Epidermal melanocyte (primary cell): Measurements from ENCODE around the gene MXI1.
A peak's percentile ranks its signal among the peaks of the same experiment; 100 is the strongest.

Experiments used
- DNase-seq: peaks from one replicate; pipeline ENCODE4 v3.0.0; 2011; ENCODE audit warnings: low spot score; ENCODE audit not compliant: insufficient read length

Gene MXI1

DNA sequence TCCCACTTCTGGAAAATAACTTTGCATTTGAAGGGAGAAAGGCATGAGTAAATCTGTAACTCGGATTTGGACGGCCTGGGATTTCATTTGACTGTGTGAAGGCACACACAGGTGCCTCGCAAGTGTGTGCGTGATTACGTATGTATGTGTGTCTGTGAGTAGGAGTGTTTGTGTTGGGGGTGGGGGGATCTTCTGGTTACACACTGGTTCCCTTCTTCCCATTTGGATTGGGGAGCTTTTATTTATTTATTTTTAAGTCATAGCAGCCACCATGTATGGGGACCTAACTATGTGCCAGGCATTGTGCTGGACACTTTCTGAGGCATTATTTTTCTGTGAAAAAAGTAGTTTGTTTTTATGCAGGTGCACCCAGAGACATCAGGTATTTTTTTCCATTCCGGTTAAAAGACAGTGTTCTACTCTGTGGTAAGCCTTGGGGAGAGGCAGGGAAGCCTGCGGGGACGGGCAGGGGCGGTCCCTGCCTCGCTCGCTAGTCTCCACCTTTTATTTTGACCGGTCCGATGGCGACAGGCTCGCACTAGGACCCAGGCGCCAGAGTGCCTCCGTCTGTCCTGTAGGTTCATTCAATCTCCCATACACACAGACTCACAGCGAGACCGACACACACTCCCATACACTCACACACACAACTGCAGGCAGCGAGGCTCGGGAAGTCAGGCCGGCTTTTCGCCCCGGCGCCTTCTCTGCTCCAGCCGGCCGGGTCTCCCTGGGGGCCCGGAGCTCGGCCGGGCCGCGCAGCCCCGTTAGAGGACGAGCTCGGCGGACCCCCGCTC lies at the start of gene MXI1:
MXI1 (plus strand) TSS at position 595 of the 794 bp plus-strand sequence. CDS start 204 bp downstream, outside the sequence.
- peak; percentile 79 for DNase-seq

GRCh38 chr10:110158051-110159005 lies 49.1 kb upstream of the MXI1 start:
- DNase-seq, result no peak

GRCh38 chr10:110160081-110160480 lies 47.3 kb upstream of the MXI1 start:
- no peak for DNase-seq

DNA sequence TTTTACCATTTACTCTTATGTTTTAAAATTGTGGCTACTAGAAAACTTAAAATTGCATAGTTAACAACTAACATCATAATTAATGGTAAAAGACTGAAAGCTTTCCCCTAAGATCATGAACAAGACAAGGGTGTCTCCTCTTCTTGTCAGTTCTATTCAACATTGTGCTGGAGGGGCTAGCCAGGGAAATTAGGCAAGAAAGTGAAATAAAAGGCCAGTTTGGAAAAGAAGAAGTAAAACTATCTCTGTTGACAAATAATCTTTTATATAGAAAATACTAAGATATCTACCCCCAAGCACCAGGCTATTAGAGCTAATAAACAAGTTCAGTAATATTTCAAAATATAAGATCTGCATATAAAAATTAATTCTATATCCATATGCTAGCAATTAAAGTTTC lies 46.9 kb upstream of the MXI1 start:
- DNase-seq, result no peak

DNA sequence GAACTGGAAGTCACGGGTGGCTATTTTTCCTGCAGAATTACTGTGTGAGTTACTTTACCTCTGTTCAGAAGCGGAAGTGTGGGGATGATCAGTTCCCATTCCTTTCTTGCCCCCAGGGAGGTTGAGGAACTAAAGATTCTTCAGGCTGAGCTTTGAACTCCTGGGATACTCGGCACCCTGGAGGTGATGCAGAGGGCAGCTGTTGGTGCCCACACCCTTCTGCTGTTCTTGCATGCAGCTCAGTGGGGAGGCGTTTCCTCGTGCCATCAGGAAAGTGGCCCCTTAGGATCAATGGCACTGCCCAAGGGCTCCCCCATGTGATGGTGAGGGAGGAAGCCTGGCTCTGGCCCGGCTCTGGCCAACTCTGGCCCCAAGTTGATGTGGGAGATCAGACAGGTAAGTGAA lies 44.7 kb upstream of the MXI1 start:
- no peak for DNase-seq

DNA sequence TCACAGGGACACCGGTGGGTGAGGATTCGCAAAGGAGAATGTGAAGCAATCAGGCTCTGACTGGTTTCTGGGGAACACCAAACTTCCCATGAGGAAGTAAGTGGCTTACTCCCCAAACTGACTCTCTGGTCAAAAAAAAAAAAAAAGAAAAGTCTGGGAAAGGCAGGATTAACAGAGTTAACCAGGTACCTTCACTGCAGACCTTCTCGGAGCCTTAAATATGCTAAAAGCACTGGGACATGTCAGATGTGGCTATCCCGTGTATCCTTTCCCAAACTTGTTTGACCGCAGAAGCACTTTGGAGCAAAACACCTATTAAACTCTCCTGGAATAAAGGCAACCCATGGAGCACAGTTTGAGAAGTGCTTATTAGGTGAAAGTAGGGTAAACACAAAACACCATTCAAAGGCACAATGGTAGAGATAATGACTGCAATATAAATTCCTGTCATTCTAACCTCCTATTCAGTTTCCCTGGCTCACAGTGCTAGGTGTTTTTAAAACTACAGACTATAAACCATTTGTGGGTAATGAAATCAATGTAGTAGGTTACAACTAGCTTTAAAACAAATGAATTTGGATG lies 44.1 kb upstream of the MXI1 start:
- DNase-seq, result no peak

DNA sequence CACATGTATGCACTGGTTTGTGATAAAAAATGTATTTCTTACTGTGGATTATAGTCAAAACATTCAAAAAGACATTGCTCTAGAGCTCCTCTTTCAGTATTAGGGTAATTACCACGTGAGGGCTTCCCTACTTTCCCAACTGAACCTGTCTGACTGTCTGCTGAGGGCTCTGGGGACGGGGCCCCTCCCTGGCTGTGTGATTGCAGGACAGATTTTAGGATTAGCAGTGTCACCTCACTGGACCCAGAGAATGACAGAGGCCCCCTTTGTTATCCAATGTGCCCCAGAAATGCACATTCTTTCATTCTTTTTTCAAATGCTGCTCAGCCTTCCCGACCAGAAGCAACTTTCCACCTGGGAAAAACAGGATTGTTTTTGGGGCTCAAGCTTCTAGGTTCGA lies 43.6 kb upstream of the MXI1 start:
- DNase-seq, result no peak

- no peak for DNase-seq
These were observed 42.2 kb upstream of the MXI1 start for GRCh38 chr10:110165239-110165638.

DNA sequence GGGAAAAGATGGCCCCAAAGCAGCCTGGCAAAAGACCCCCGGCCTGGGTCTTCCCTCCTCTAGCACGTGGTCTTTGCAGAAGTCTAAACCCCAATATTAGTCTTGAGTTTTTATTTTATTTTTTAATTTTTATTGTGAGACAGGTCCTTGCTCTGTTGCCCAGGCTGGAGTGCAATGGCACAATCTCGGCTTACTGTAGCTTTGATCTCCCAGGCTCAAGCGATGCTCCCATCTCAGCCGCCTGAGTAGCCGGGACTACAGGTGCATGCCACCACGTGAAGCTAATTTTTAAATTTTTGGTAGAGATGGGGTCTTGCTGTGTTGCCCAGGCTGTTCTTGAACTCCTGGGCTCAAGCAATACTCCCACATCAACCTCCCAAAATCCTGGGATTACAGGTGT lies 40.3 kb upstream of the MXI1 start:
- DNase-seq, result no peak

DNA sequence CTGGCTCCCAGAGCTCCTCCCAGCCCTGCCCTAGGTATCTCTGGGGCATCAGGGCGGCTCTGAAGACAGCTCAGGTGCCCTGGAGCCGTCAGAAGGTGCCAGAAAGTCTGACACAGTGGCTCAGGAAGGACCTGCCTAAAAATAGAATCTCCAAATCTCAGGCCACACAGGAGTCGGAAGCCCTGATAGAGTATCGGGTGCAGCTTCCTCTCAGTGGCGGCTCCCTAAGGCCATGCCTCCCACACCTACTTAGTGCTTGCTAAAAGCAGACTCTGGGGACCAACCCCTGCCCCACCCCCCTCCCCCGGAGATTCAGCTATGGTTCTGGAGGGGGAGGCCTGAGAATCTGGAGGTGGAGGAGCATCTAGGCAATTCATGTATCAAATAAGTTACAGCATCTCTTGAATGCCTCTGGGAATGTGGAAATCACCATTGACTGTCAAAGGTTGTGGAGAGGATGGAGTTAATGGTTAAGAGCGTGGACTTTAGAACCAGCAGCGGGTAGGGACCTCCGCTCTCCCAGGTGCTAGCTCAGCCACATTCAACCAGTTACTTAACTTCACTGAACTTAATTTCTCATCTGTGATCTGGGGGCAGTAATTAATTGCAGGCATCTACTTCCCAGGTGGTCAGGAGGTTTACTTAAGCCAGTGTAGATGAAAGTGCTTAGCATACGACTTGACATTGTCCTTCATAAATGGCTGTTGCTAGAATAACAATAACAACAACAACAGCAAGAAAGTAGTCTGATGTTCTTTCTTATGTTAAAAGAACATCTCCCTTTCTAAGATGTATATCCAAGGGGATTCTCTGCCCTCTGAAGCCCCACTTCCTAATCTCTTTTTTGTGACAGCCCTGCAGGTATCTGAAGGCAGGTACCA lies 38.6 kb upstream of the MXI1 start:
- no peak for DNase-seq

DNA sequence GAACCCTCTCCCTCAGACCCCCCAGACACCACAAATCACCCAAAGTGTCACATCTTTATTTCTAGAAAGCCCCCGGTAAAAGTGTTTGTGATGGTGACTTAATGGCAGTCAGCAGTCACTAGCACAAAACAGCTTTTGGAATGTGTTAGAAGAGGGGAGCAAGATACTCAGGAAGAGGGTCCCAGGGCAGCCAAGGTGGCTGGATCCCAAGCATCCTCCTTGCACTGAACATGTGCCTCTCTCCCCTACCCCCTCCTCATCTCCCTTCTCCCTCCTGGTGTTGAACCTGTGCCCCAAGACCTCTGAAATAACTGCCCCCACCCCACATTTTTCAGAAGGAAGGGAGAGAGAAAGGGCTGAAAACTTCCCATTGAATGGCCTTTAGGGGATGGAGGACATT lies 37.8 kb upstream of the MXI1 start:
- no peak for DNase-seq

DNA sequence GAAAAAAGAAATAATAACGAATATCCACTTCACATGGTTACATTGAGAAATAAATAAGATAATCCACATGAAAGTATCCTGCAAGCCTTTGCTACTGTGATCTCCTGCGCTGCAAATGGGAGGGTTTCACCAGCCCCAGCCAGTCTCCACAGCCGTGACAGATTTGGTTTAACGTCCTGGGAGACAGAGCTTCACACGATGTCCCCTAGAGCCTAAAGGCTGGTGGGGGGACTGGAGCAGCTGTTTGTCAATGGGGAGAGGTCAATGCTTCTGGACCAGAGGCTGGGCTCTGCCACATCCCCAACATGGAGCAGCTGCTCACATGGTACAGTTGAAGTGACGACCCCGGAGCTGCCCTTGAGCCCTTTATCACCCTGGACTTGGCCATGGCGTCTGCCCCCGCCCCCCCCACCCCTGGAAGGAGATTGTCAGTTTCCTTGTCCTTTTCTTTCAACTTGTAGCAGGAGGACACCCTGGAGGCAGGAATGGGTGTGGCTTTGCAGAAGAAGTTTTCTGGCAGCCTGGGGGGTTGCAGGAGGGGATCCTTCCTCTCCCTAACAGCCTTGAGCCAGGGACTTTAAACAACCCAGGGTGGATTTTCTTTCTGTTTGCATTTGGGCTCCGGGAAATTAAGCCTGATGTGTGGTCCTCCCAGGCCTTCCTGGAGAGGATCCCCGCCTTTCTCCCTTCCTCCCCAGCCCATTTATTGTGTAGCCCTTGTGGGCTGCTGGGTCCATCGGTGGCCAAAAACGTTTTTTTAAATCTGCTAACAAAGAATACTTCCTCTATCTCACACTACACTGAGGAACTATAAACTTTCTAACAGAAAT lies 37.0 kb upstream of the MXI1 start:
- DNase-seq, result no peak

- DNase-seq, result no peak
These were observed 36.4 kb upstream of the MXI1 start for GRCh38 chr10:110171032-110171431.

GRCh38 chr10:110172155-110172554 lies 35.2 kb upstream of the MXI1 start:
- DNase-seq, result no peak

DNA sequence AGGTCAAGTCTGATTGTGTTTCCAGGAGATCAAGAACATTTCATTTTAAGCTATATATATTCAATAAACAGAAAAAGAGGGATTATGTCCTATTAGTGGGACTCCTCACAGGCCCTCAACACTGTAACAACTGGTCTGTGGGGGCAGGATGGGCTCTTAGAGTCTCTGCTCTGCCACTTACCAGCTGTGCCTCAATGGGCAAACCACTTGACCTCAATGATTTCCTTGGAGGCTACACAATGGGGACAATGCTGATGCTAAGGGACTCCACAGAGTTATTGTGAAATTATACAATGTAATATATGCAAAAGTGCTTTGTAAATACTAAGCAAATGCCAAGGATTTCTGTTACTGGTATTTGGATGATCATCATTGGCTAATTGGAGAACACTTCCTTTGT lies 33.2 kb upstream of the MXI1 start:
- no peak for DNase-seq

- DNase-seq, result no peak
These were observed 32.6 kb upstream of the MXI1 start for GRCh38 chr10:110174816-110175215.

- DNase-seq, result no peak
These were observed 32.0 kb upstream of the MXI1 start for GRCh38 chr10:110175406-110175805.

- no peak for DNase-seq
These were observed 31.0 kb upstream of the MXI1 start for GRCh38 chr10:110176141-110177030.

- DNase-seq, result no peak
These were observed 28.2 kb upstream of the MXI1 start for GRCh38 chr10:110179220-110179619.
